ENCODE results near the gene MED4. TPM values are rescaled to one million over a fixed set of nuclear protein-coding genes. Genes with fewer than 3 reads are reported as not detected.

Gene MED4
- total RNA-seq, 2 donors from 2014 or later: 41.3 to 47.4 TPM

DNA sequence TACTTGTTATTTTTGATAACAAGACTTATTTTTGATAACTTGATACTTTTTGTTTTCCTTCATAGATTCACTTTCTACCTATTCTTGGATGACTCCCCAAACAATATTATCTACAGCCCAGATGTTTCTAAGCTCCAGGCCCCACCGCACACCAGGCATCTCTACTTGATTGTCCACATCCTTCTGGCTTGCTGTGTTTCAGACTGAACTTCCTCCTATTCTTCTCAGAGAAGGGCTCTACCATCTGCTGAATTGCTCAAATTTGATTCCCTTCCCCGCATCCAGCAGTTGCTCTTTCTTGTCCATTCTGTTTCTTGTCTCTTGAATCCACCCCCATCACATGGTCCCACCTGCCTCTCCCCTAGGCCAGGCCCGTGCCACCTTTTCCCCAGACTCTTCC lies 44.4 kb downstream of the MED4 start:
- intact Hi-C loops (cut with DNase I): no loop called here
- no peak for ATAC-seq

DNA sequence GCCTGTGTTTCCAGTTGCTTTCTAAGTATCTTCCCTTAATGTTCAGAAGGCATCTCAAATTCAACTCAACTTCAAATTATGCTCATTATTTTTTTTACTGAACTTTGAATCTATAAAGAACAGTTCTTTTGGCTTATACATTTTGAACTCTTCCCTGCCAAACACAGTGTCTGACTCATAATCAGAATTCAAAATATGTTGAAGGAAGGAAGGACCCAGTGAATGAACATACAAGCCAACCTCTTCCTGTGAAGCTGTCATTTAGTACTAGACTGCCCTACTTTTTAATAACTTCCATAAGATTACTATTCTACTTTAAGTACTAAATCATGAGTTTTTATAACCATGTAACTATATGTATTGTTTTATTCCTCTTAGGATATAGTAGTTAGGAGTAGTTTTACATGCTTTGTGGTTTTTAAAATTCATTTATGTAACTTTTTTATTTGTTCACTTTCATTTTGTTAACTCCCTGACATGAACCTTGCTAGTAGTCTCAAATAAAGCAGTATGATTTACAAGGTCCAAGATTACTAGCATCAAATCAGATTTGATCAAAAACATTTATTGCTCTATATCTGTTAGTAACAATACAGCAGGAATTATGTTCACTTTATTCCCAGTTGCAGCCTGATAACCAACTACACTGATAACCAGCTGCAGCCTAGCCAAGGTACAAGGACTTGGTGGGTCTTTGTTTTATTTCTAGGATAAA lies 51.0 kb downstream of the MED4 start:
- ATAC-seq: no peak
- intact Hi-C loops (cut with DNase I): no loop called here

More for the DNA sequence above, 44.4 kb downstream of the MED4 start:
- DNase-seq: no peak

GRCh38 chr13:48042894-48043293 lies 52.0 kb downstream of the MED4 start:
- intact Hi-C loops (cut with DNase I): no loop called here
- DNase-seq (no peak), ATAC-seq (no peak)

More for the DNA sequence above, 51.0 kb downstream of the MED4 start:
- DNase-seq: no peak

GRCh38 chr13:48040896-48041295 lies 54.0 kb downstream of the MED4 start:
- DNase-seq (no peak), ATAC-seq (no peak)
- intact Hi-C loops (cut with DNase I): no loop called here

DNA sequence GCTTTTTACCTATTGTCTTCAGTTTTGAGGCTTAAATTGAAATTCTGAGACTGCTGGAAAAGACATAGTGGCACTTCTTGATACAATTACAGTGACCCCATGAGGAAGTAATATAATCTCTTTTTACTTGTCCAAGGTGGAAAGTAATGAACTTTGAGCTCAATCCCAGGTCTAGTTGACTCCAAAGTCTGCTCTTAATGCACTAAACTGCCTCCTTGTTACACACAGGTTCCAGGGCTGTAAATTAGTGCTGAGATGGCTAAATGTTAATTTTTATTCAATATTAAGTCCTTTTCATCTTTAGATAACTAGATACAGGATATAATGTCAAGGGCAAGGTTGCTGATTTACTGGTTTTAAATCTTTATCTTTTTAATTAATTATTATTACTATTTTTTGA lies 54.9 kb downstream of the MED4 start:
- intact Hi-C loops (cut with DNase I): no loop called here
- no peak for DNase-seq
- ATAC-seq: no peak

- intact Hi-C loops (cut with DNase I): loop anchor here in 1 of 2 donors (5.0 kb wide), 1 partner anchor 729 kb away; no protein-coding TSS in a partner anchor
- no peak for DNase-seq
- no peak for ATAC-seq
Observed at GRCh38 chr13:48038761-48039160, 56.1 kb downstream of the MED4 start.

DNA sequence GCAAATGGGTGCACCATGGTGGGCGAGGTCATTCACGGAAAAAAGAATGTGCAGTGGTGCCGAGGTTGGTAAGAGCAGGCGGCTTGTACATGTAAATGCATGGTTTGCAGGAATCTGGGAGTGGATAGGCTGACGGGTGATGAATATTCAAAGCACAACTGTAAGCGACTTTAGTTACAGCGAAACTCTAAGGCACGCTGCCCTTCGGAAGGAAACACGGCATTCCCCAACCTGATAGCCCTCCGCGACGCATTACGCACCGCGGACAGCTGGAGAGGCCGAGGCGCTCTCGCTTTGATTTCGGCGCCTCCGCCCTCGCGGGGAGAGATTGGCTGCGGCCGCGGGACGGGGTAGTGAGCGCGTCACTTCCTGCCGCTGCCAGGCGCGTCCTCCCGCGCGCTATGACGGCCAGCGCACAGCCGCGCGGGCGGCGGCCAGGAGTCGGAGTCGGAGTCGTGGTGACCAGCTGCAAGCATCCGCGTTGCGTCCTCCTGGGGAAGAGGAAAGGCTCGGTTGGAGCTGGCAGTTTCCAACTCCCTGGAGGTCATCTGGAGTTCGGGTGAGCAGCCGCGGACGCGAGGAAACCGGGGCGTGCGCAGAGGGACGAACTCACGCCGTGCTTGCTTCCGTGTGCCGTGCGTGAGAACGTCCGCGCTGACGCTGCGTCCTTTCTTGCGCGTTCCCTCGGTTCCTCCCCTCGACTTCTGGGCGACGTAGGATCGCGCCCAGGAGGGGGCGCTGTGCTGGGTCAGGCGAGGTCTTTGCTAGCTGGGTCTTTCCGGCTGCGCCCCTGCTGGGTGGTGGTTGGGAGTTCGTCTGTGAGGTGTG lies 57.3 kb downstream of the MED4 start, which contains the start of gene NUDT15:
Gene NUDT15 (plus strand): TSS at position 381 of the 828 bp plus-strand sequence. CDS start 21 bp downstream, at position 402.
- intact Hi-C loops (cut with DNase I): loop anchor here in 1 of 2 donors (5.0 kb wide), 1 partner anchor 730 kb away; no protein-coding TSS in a partner anchor
- peak; percentile 95 for DNase-seq
- peak; percentile 99 for ATAC-seq

DNA sequence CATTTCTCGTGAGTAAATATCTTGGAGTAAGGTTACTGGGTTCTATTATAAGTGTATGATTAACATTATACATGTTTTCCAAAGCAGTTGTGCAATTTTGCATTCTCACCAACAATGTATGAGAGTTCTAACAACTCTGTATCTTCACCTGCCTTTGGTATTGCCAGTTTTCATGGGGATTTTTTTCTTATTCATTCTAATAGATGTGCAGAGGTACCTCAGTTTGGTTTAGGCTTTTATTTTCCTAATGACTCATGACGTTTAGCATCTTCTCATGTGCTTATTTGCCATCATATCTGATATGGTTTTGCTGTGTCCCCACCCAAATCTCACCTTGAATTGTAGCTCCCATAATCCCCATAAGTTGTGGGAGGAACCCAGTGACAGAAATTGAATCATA lies 65.0 kb downstream of the MED4 start:
- DNase-seq: no peak
- intact Hi-C loops (cut with DNase I): no loop called here
- no peak for ATAC-seq

- ATAC-seq: no peak
- no peak for DNase-seq
- intact Hi-C loops (cut with DNase I): no loop called here
Observed at GRCh38 chr13:48028066-48028465, 66.8 kb downstream of the MED4 start.

Other genes starting within 250 kb of the MED4 start
- gene SUCLA2, start 93.8 kb downstream of the MED4 start, total RNA-seq: 100 to 1,000 TPM in 1 of 2 donors, 10 to 100 TPM in 1; 86.1 to 100 TPM
- gene NUDT15, start 57.4 kb downstream of the MED4 start, total RNA-seq: 10 to 100 TPM in 1 of 2 donors, 1 to 10 TPM in 1; 9.4 to 10.5 TPM
- 100 to 1,000 TPM; 537 to 557 TPM for gene ITM2B, start 138.1 kb upstream of the MED4 start, total RNA-seq
- 10 to 100 TPM; 24.5 to 25.2 TPM for gene RB1, start 208.6 kb upstream of the MED4 start, total RNA-seq

Data from left cardiac atrium (tissue), 4 donors.